Iris pigment epithelial cell (primary cell): Measurements from ENCODE around the gene LMF1.
A peak's percentile ranks its signal among the peaks of the same experiment; 100 is the strongest.

Experiments used
- DNase-seq: peaks from one replicate; pipeline ENCODE4 v3.0.0-alpha.2; 2011; ENCODE audit warnings: low read depth

The LMF1 gene

DNA sequence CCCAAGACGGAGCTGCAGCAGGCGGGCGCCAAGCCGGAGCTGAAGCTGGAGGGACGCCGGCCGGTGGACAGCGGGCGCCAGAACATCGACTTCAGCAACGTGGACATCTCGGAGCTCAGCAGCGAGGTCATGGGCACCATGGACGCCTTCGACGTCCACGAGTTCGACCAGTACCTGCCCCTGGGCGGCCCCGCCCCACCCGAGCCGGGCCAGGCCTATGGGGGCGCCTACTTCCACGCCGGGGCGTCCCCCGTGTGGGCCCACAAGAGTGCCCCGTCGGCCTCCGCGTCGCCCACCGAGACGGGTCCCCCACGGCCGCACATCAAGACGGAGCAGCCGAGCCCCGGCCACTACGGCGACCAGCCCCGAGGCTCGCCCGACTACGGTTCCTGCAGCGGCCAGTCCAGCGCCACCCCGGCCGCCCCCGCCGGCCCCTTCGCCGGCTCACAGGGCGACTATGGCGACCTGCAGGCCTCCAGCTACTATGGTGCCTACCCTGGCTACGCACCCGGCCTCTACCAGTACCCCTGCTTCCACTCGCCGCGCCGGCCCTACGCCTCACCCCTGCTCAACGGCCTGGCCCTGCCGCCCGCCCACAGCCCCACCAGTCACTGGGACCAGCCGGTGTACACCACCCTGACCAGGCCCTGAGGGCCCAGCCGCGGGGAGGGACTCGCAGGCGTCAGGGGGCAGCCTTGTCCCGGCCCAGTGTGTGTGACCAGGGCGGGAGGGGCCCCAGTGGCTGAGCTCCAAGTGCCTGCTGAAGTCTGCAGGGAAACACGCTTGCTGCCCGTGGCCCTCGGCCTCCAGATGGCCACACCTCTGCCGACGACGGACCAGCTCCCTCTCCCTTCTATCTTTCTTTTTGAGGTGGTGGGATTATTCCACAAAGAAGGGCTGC, 14.2 kb upstream of the LMF1 start:
- no peak for DNase-seq

DNA sequence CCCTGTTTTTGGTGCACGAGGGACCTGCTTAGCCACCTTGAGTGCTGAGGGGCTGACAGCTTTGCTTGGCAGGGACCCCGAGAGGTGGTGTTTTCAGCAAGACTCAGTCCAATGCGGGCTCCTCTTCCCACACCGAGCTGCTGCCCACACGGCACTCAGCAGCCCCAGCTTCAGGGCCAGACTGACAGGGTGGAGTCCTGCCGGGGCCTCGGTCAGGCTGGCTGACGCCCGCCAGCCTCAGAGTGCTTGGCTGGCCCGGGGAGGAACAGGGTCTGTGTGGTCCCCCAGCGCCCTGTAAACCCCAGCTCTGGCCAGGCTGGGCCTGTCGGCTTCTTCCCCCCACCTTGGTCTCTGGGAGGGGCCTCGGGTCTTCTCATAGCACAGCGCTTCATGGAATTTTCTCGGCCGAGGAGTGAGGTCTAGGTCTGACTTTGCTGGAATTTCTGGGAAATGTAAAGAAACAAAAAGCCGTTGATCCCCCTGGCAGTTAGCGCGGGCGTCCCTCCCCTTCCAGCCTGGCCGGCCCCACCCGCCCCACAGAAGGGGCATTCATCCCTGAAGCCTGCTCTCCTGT, 13.4 kb upstream of the LMF1 start:
- no peak for DNase-seq

DNA sequence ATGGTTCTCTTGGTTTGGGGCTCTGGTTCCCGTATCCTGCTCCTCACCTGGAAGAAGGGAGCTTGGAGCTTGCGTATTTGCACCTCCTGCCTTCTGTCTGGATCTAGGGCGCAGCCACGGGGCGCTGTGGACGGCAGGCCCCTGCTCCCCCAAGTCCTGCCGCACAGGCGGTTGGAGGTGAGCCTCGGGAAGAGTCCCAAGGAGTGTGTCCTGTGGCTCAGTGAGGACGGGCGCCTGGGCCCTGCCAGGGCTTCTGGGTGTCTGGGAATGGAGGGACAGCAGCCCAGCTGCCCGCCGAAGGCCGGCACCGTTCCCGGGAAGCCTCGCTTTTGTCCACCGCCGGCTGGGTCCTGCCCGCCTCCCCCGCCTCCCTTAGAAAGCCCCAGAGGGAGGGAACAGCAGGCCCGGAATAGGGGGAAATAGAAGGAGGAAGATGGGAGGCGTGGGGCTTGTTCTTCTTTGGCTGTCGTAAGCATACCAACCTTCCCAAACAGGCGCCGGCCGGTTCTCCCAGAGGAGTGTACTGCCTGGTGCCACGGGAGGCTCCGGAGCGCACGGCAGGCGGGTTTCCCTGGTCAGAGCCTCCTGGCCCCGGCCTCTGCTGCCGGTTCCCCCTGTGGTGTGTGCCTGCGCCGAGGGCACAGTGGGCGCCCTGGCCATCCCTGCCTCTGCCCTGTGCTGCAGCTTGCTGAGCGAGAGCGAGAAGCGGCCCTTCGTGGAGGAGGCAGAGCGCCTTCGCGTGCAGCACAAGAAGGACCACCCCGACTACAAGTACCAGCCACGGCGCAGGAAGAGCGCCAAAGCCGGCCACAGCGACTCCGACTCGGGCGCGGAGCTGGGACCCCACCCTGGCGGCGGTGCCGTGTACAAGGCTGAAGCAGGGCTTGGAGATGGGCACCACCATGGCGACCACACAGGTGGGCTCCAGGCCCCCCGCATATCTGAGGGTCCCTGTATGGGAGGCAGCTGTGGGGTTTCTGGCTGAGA, 12.6 kb upstream of the LMF1 start:
- no peak for DNase-seq

DNA sequence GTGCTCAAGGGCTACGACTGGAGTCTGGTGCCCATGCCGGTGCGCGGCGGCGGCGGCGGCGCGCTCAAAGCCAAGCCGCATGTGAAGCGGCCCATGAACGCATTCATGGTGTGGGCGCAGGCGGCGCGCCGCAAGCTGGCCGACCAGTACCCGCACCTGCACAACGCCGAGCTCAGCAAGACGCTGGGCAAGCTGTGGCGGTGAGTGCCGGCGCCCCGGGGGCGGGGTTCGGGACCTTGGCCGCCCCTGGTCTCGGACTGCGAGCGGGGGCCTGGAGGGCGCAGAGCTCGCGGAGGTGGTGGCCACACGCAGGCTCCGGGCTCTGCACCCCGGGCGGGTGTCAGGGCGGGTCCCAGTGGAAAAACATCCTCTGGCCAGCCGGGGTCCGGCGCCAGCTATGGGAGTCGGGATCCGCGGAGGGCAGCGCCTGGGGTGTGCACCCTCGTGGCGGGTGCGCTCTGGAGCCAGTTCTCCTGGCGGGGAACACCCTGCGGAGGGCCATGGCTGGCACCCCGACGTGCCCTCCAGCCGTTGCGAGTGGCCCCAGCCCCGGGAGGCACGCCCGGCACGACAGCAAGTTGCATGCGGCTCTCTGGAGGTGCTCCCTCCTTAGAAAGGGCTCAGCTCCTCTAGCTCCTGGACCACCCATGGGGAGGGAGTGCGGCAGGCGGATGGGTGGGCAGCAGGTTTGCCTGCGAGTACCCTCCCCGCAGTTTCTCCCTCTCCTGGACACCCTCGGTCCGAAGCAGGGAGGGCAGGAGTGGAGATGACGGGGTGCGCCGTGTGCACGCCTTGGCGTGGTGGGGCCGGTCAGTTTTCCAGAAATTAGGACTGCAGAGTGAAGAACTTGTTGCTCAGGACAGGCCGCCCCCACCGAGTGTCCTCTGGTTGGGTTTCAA, 11.6 kb upstream of the LMF1 start:
- peak; percentile 18 for DNase-seq

DNA sequence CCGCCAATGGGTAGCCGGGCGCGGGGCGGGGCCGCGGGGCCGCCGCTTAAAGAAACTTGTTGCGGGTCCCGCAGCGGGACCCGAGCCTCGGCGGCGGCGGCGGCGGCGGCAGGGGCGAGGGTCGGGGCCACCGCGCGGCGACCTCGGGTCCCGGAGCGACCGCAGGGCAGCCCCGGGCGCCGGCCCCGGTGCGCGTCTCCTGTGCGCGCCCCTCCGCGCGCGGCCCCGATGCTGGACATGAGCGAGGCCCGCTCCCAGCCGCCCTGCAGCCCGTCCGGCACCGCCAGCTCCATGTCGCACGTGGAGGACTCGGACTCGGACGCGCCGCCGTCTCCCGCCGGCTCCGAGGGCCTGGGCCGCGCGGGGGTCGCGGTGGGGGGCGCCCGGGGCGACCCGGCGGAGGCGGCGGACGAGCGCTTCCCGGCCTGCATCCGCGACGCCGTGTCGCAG, 10.9 kb upstream of the LMF1 start, which contains the start of gene SOX8:
Gene SOX8, plus strand, starts transcription at position 76 of the 450 bp plus-strand sequence. Its CDS starts 153 bp downstream, at position 229.
- DNase-seq, result no peak

DNA sequence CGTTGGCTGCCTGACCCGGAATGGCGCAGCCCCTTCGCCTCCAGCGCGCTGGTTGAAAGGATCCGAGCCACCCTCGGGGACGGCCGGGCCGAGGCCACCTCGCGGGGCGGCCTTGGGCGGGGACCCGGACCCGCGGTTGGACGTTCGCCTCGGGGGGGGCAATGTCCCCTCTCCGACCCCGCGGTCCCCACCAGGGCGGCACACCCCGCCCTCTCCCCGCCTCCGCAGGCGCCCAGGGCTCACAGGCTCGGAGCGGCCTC, 9.7 kb upstream of the LMF1 start:
- DNase-seq, result no peak

DNA sequence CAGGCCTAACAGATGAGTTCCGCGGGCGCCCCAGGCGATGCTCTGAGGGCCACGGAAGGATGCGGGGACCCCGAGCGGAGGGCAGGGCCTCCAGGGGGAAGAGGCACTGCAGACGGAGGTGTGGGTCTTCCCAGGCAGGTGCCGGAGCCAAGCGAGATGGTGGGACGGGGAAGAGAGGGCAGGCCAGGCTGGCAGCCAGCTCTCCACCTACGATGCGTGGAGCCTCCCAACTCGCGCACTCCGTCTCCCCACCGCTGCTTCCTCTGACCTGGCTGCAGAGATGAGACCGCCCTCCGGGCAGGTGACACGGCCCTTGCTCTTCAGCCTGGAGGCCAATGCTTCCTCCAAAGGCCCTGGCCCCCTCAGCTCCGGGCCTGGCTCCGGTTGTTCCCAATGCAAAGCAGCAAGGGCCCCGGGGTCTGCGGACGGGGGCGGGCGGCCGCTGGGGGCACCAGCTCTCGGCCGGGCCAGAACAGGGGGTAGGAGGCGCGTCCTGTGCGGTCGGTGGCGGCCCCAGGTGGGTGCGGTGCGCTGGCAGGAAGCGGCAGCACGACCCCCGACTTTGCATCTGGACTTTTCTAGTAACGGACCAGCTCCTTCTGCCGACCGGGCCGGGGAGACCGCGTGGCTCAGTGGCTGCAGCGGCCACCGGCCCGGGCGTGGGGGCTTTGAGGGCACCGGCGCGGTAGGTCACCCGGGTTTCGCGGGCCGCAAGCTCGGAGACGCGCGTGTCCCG, 9.2 kb upstream of the LMF1 start:
- DNase-seq, result no peak

DNA sequence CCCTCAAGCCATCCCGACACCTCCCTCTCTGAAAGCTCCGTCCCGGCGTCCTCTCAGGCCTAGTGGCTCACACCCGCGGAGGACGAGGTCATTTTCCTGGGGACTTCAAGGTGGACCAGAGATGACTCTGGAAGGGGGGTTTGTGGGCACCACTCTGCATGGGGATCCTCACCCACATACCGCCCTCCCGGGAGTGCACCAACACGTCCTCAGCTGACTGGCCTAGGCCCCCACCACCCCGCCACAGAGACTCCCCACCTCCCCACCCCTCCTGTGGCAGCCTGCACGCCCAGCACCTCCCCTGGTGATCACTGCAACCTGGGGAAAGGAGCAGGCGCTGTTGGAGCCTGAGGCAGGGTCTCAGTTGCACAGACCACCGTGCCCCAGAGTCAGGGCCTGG, 8.4 kb upstream of the LMF1 start:
- no peak for DNase-seq

DNA sequence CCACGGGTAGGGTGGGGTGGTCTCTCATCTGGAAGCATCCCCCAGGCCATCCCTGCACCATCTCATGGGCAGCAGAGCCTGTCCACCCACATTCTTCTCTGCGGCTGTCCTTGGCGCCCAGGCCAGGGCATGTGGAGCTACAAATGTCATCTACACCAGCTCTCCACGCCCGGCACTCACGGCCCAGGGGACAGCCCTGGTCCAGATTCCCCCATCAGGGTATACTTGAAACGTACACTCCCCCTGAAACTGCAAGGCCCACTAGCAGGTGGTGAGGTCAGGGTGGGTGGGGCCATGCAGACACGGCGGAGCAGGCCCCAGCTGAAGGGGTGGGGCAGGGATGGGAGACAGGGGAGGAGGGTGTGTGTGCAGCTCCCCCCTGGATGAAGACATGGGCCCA, 7.6 kb upstream of the LMF1 start:
- no peak for DNase-seq

DNA sequence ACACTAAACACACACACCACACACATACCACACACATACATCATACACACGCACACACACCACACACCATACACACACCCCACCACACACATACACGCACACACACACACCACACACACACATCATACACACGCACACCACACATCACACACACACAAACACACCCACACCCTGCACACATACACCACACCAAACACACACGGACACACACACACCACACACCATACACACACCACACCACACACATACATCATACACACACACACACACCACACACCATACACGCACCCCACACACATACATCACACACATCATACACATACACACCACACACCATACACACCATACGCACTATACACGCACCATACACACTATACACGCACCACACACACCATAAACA, 7.1 kb upstream of the LMF1 start:
- no peak for DNase-seq

DNA sequence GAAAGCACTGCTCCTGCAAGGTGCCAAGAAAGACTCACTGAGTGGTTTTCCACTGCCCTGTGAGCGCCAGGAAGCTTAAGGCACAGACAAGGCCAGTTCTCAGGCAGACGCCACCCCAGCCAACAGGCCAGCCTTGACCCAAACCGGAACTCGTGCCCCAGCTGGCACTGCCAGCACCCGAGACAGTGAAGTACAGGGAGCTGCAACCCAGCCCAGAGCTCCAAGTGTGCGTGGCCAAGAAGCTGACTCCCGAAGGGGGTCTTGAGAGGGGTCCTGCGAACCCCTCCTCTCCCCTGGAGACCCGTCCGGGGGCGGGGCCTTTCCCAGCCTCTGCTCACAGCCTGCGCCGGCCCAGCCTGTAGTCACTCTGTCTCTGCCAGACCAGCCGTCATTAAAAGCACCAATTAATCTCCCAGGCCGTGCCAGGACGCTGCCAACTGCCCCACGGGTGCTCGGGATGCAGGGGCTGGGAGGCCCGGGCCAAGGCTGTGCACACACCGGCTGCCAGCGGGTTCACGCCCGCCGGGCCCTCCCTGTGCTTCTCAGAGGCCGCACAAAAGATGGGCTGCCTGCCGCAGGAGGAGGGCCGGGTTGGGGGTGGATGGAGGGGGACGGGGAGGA, 6.4 kb upstream of the LMF1 start:
- DNase-seq, result no peak

DNA sequence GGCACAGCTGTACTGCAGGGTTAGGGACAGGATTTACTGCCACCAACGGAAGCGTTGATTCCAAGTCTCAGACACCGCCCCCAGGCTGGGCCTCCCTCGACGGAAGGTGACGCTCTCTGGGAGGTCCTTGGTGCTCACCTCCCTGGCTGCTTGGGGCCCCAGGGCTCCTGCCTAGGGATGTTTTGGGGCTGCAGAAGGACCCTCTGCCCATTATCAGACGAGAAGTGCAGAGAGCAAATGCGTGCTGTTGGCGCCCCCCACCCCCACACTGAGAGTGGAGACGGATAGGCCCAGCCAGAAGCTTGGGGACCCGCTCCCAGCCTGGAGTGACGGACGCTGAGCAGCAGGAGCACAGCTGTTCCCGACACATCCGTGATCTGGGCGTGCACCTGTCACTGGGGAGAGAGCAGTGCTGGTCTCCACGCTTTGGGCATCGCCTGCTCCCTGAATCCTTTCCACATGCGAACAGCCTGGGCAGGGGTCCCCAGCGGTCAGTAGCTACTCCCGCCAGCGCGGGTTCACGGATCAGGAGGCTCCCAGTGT, 5.7 kb upstream of the LMF1 start:
- DNase-seq, result no peak

DNA sequence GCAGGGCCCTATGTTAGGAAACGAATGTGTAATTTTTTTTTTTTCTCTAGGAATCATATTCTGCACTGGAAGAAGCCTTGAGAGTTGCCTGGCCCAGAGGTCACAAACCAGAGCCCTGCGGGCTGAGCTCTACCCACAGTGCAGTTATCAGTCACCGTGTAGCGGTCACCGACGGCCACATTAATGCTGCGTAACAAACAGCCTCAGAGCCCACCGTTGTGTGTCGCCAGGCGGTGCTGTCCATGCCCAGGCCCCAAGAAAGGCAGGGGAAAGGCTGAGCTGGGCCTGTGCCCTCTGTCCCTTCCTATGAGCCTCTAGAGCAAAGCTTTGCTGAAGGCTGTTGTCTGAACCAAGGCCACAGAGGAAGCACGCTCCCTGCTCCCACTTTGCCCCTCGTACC, 4.5 kb upstream of the LMF1 start:
- no peak for DNase-seq

DNA sequence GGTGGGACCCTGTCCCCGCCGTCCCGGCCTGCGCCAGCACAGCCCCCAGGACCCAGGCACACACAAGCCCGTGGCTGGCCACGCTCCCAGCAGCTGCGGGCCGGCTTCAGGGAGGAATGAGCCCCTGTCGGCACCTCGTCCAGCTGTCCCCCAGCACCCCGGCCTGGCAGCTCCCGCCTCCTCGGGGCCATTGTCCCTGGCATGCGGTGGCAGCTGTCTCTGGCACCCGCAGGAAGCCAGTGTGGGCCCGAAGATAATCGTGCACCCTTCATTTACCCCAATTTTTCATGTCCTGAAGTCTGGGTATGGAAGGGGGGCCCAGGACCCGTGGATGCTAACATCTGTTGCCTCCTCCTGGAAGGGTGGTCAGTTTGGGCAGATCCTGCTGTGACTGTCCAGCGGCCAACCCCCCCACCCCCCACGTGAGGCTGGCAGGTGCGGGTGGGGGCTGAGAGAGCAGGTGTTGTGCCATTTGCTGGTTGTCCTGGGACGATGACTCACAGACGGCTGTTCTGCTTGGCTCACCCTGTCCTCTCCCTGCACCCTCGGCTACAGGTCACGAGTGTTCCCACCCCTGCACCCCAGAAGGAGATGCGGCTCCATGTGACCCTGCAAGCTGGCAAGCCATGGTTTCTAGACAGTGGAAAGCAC, 4.0 kb upstream of the LMF1 start:
- no peak for DNase-seq

DNA sequence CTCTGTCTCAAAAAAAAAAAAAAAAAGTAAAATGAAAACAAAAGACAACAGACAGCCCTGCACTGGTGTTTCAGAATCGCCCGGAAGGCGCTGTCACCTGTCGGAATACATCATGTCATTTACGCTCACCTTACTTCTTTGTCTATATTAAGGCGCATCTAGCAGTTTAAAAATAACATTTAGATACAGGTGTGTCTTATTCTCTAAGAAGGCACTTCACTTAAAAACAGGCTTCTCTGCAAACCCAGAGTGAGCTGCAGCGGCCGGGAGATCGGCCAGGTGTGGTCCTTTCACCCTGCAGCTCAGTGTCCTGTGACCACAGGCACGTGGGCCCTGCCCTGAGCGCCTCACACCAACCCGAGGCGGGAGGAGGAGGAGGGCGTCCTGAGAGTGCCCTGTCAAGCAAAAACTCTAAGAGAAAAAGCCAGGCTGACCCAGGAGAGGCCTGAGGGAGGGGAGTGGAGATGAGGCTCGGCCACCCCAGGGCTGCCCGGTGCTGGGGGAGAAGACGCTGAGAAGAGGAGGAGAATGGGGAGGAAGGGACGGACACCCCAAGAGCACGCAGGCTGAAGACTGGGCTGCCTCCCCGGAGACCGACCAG, 3.3 kb upstream of the LMF1 start:
- DNase-seq, result no peak

DNA sequence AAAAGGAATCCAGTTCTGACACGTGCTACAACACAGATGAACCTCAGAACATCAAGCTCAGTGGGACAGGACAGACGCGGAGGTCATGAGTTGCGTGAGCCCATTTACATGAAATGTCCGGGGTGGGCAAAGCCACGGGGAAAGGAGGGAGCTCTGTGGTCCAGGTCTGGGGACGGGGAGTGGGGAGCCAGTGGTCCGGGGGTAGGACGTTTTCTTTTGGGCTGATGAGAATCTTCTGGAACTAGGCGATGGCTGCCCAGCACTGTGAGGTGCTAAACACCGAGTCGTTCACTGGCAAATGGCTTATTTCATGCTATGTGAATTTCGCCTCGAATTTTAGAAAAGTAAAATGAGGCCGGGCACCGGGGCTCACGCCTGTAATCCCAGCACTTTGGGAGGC, 2.6 kb upstream of the LMF1 start:
- DNase-seq, result no peak

DNA sequence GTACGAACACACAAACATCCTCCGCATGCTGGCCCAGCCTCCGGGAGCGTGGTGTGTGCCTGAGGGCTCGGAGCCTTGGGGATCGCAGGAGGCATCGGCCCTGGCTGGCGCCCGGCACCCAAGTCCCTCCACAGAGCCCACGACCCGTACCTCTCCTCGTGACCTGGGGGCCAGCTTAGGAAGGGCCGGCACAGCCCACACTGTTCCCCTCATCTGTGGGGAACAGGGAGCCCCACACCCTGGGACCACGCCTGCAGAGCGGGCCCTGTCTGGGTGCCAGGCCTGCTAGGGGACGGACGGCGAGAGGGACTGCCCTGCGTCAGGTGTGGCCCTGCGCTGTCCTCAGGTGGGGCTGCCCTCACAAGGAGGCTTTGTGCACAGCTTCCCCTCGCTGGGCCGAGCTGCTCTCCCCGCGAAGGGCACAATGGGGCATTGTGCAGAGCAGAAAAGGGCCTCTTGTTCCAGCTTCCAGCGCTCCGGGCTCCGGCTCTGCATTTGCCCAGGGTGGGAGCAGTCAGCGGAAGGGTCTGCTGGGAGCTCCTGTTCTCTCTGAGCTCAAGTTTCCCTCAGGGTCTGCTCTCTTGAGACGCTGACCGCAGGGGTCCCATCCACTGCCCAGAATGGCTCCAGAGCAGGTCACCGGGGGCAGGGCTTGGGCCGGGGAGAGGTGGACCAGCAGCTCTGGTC, 1.7 kb upstream of the LMF1 start:
- DNase-seq, result no peak

DNA sequence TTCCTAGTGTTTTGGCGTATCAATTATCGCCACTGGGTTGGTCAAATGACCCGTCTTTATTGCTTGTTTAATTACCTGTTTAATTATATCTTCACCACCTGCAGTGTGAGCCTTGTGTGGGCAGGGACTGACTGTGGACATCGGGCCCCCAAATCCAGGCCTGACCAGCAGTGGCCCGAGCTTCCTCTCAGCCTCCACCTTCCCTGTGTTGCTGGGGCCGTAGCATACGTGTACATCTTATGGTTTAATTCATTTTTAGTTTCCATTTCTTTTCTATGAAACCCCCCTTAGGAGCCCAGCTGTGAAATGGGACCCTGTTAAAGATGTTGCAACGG, 1.2 kb upstream of the LMF1 start:
- DNase-seq, result no peak

DNA sequence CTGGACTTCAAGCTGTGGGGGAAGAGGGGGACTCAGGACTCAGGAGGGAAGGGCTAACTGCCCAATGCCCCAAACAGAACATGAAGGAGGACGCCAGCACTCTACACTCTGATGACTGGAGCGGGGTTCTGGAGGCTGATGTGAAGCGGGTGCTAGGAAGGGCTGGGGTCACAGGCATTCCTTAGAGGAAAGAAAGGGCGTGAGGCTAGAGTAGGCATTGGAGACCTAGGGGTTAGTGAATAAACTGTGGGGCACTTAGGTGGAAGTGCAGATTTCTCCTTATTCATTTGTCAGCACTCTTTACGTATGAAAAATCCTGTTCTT, 760 bp upstream of the LMF1 start:
- no peak for DNase-seq
